ENCODE measurements around the gene DOC2B.
"Not testable (repeated sequence)": the region's sequence is repeated elsewhere in the genome, so short reads cannot be mapped to it uniquely, and the experiment has no call there.

DNA sequence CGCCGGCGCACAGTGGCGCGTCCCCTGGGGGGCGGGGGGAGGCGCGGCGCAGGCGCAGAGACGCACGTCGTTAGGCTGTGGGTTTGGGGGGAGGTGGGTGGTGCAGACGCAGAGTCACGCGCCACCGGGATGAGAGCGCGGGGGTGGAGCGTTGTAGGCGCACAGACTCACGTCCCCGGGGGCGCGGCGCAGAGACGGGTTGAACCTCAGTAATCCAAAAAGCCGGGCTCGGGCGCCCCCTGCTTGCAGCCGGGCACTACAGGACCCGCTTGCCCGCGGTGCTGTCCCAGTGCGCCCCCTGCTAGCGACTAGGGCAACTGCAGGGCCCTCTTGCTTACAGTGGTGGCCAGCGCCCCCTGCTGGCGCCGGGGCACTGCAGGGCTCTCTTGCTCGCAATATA, 47.5 kb downstream of the DOC2B start:
- TF ChIP-seq CTCF (IDR thresholded peaks at IDR 0.05; ENCODE audit: low read depth, low read length); EZH2phosphoT487 (IDR thresholded peaks at IDR 0.05; ENCODE audit: low read depth): not testable (repeated sequence)
